ENCODE data around the gene TPST1. TPM values are rescaled to one million over a fixed set of nuclear protein-coding genes. Genes with fewer than 3 reads are reported as not detected.
"Not testable (repeated sequence)": the region's sequence is repeated elsewhere in the genome, so short reads cannot be mapped to it uniquely, and the experiment has no call there.

Gene TPST1
- total RNA-seq, 4 donors from 2014 or later: 5.2 to 20.0 (median 8.2) TPM

DNA sequence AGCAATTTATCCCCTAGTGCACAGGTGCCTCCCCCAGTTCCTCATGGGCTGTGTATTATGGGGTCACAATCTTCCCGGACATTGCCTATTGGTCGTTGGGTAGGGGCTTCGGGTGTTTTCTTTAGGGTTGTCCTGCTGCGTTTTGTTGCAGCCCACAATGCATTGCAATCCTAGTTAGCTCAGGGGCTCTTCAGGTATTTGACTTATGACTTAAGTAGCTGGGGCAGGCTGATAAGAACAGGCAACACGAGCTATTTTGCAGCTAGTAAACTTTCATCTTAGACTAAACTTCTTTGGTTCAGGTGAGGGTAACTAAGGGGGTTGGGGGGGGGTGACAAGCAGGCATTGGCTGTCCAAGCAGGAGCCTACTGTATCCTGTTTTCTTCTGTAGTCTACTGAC, 158.5 kb downstream of the TPST1 start:
- H3K4me1 ChIP-seq: peaks cover 13% of the 10 kb centered on the region
- no peak overlapping the region for H3K4me3 ChIP-seq
- H3K9me3 ChIP-seq: no peaks in the 10 kb centered on the region
- 84% methylated on average over 5 of the region's 5 CpGs for WGBS
- no peak for TF ChIP-seq POLR2AphosphoS5 (IDR thresholded peaks at IDR 0.05)
- TF ChIP-seq POLR2A (IDR thresholded peaks at IDR 0.05): no peak
- TF ChIP-seq, protein P1, sequence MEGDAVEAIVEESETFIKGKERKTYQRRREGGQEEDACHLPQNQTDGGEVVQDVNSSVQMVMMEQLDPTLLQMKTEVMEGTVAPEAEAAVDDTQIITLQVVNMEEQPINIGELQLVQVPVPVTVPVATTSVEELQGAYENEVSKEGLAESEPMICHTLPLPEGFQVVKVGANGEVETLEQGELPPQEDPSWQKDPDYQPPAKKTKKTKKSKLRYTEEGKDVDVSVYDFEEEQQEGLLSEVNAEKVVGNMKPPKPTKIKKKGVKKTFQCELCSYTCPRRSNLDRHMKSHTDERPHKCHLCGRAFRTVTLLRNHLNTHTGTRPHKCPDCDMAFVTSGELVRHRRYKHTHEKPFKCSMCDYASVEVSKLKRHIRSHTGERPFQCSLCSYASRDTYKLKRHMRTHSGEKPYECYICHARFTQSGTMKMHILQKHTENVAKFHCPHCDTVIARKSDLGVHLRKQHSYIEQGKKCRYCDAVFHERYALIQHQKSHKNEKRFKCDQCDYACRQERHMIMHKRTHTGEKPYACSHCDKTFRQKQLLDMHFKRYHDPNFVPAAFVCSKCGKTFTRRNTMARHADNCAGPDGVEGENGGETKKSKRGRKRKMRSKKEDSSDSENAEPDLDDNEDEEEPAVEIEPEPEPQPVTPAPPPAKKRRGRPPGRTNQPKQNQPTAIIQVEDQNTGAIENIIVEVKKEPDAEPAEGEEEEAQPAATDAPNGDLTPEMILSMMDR (IDR thresholded peaks at IDR 0.05): no peak
- TF ChIP-seq EP300 (IDR thresholded peaks at IDR 0.05): no peak
- no peaks in the 10 kb centered on the region for H3K36me3 ChIP-seq
- no peak for DNase-seq (ENCODE audit: low spot score in 2 of 2)
- no peak overlapping the region for H3K27ac ChIP-seq
- no peaks in the 10 kb centered on the region for H3K27me3 ChIP-seq

DNA sequence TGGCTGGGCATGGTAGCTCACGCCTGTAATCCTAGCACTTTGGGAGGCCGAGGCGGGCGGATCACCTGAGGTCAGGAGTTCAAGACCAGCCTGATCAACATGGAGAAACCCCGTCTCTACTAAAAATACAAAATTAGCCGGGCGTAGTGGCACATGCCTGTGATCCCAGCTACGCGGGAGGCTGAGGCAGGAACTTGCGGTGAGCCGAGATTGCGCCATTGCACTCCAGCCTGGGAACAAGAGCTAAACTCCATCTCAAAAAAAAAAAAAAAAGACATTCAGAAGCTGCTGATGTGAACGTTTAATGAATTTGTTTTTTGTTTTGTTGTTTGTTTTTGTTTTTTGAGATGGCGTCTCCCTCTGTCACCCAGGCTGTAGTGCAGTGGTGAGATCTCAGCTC, 159.9 kb downstream of the TPST1 start:
- 88% methylated on average over 14 of the region's 14 CpGs for WGBS
- H3K4me1 ChIP-seq, H3K36me3 ChIP-seq, H3K27me3 ChIP-seq, H3K4me3 ChIP-seq, H3K27ac ChIP-seq, H3K9me3 ChIP-seq: not testable (repeated sequence)
- DNase-seq (ENCODE audit: low spot score in 2 of 2): peak in 1 of 2 donors; percentile 4

DNA sequence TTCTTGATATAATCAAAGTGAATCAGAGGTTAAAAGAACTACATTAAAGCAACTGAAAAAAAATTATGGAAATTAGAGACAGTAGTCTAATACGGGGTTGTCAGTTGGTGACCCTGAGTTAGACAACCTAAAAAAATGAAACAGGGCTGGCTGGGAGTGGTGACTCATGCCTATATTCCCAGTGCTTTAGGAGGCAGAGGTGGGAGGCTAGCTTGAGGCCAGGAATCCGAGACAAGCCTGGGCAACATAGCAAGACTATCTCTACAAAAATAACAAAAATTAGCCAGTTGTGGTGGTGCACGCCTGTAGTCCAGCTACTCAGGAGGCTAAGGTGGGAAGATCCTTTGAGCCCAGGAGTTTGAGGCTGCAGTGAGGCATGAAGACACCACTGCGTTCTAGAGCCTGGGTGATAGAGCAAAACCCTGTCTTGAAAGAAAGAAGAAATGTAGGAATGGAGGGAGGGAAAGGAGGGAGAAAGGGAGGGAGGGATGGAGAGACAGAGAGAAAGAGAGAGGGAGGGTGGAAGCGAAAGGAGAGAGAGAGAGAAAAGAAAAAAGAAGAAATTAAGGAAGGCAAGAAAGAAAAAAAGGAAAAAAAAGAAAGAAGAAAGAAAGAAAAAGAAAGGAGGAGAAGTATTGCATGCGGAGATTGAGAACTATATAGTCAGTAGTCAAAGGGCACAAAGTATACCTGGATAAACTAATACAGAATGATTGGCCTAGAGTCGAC, 166.1 kb downstream of the TPST1 start:
- Histone ChIP-seq H3K9me3 (no peaks in the 10 kb centered on the region), H3K27me3 (no peaks in the 10 kb centered on the region), H3K4me3 (no peak overlapping the region), H3K36me3 (no peaks in the 10 kb centered on the region), H3K27ac (no peak overlapping the region), H3K4me1 (no peaks in the 10 kb centered on the region)
- WGBS: 80% methylated on average over 7 of the region's 7 CpGs
- no peak for DNase-seq (ENCODE audit: low spot score in 2 of 2)
- no peak for TF ChIP-seq POLR2A (IDR thresholded peaks at IDR 0.05)
- TF ChIP-seq, protein P1 (IDR thresholded peaks at IDR 0.05): no peak
- TF ChIP-seq EP300 (IDR thresholded peaks at IDR 0.05): no peak
- TF ChIP-seq POLR2AphosphoS5 (IDR thresholded peaks at IDR 0.05): no peak

DNA sequence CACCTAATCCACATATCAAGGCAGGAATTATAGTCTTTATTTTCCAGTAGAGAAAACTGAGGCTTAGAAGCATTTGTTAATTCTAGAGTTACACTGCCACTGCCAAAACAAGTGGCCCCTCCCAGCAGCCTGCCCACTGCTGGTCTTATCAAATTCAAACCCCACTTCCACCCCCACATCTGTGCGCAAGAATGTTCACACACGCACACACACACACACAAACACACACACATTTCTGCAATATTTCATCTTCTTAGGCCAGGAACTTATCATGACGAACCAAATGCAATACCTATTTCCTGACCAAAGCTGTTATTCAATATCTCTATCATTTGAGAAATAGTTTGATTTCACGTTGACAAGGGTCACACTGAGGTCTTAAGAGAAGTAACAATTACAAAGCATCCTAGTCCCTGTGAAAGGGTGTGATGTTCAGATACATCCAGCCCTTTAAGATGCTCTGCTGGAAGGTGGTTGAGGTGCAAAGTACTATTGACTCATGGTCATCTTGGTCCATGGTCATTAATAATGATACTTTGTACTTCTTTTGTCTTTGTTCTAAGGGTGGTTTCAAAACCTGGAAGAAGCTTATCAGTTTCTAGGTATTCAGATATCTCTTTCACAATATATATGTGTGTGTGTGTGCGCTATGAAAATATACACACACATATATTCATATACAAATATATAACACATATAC, 169.2 kb downstream of the TPST1 start:
- H3K27ac ChIP-seq, H3K27me3 ChIP-seq, H3K9me3 ChIP-seq, H3K4me1 ChIP-seq, H3K4me3 ChIP-seq: not testable (repeated sequence)
- 88% methylated on average over 5 of the region's 5 CpGs for WGBS
- peaks cover 13% of the 10 kb centered on the region for H3K36me3 ChIP-seq
- peak in 1 of 2 donors; percentile 3 for DNase-seq (ENCODE audit: low spot score in 2 of 2)

DNA sequence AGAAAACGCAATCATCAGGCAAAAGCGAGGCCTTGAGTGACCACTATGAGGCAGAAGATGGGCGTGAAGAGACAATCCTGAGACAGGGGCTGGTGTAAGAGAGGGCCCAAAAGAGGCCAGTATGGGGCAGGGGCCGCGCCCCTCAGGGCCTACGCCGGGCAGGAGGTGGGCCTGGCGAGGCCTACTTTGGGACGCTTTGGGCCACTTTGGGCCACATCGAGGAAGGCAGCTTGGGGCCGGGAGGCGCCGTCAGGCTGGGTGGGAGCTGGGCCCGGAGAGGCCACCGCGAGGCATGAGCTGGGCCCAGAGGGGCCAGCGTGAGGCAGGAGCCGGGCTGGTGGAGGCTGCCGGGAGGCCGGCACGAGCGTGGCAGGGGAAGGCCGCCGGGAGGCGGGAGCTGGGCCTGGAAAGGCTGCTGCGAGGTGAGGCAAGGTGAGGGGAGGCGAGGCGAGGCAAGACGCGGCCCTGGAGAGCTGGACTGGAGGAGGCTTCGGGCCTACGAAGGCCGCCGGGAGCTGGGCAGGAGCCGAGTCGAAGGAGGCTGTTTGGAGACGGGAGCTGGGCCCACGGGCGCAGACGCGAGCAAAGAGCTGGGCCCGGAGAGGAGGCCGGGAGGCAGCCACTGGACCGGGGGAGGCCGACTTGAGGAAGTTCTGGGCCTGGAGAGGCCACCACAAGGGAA, 171.3 kb downstream of the TPST1 start:
- 98% methylated on average over 45 of the region's 45 CpGs for WGBS
- no peak for TF ChIP-seq POLR2A (IDR thresholded peaks at IDR 0.05)
- TF ChIP-seq EP300 (IDR thresholded peaks at IDR 0.05): no peak
- TF ChIP-seq, protein P1 (IDR thresholded peaks at IDR 0.05): no peak
- no peak for TF ChIP-seq POLR2AphosphoS5 (IDR thresholded peaks at IDR 0.05)

DNA sequence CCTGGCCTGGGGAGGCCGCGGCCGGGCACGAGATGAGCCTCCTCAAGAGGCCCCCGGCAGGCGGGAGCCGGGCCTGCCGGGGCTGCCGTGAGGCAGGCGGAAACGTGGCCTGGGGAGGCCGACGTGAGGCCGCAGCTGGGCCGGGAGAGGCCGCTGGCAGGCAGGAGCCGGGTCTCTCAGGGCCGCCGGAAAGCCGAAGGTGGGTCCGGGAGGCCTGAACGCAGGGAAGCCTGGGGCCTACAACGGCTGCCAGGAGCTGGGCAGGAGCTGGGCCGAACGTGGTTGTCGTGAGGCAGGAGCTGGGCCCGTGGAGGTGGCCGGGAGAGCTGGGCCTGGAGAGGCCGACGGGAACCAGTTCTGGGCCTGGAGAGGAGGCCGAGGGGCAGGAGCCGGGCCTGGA, 171.9 kb downstream of the TPST1 start:
- Histone ChIP-seq H3K27ac (no peak overlapping the region), H3K36me3 (peaks cover 23% of the 10 kb centered on the region), H3K4me3 (no peak overlapping the region), H3K27me3 (no peaks in the 10 kb centered on the region), H3K9me3 (no peaks in the 10 kb centered on the region), H3K4me1 (no peaks in the 10 kb centered on the region)
- WGBS: 92% methylated on average over 21 of the region's 32 CpGs
- DNase-seq (ENCODE audit: low spot score in 2 of 2): no peak
- TF ChIP-seq POLR2AphosphoS5 (IDR thresholded peaks at IDR 0.05) (no peak), EP300 (IDR thresholded peaks at IDR 0.05) (no peak), POLR2A (IDR thresholded peaks at IDR 0.05) (no peak)
- TF ChIP-seq, protein P1 (IDR thresholded peaks at IDR 0.05): no peak

More for the DNA sequence above, 171.3 kb downstream of the TPST1 start:
- Histone ChIP-seq H3K27ac (no peak overlapping the region), H3K4me1 (no peaks in the 10 kb centered on the region), H3K36me3 (peaks cover 23% of the 10 kb centered on the region), H3K9me3 (no peaks in the 10 kb centered on the region), H3K4me3 (no peak overlapping the region), H3K27me3 (no peaks in the 10 kb centered on the region)
- no peak for DNase-seq (ENCODE audit: low spot score in 2 of 2)
